ENCODE data around the gene TRERF1.

TRERF1 gene

GRCh38 chr6:42363926-42364849 lies 87.5 kb downstream of the TRERF1 start:
- no peak for DNase-seq

GRCh38 chr6:42361036-42361435 lies 90.7 kb downstream of the TRERF1 start:
- DNase-seq: no peak

GRCh38 chr6:42359021-42359420 lies 92.7 kb downstream of the TRERF1 start:
- DNase-seq: no peak

GRCh38 chr6:42355416-42355815 lies 96.3 kb downstream of the TRERF1 start:
- DNase-seq: no peak

- no peak for DNase-seq
Measured at GRCh38 chr6:42354702-42355101, 97.0 kb downstream of the TRERF1 start.

DNA sequence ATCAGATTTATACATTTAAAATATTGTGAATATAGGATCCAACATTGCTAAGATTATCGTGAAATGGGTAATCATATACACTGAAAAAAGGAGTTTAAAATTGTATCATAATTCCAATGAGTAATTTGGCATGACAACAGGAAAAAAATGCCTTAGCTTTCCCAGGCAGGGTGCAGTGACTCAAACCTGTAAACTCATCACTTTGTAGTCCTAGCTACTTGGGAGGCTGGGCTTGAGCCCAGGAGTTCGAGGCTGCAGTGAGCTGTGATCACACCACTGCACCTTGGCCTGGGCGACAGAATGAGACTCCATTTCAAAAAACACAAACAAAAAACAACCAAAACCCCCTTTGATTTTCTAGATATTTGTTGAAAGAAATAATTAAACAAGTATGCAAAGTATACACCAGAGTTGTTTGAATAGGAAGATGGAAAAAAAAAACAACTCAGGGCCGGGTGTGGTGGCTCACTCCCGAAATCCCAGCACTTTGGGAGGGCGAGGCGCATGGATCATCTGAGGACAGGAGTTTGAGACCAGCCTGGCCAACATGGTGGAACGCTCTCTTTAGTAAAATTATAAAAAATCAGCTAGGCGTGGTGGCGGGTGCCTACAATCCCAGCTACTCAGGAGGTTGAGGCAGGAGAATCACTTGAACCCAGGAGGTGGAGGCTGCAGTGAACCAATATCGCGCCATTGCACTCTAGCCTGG lies 98.7 kb downstream of the TRERF1 start:
- no peak for DNase-seq

DNA sequence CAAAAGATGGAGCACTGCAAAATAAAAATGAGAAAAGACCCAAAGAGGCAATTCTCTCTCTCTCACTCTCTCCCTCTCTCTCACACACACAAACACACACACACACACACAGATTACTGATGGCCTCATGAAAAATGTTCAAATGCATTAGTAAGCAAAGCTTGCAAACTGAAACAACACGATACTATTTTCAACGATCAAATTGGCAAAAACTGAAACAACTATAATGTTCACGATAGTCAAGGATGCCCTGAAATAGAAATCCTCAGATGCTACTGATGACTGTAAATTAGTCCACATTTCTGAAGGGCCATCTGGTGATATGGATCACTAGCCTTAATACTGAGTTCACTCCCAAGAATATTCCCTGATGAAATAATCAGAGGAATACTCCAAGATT lies 100.8 kb downstream of the TRERF1 start:
- DNase-seq: no peak

DNA sequence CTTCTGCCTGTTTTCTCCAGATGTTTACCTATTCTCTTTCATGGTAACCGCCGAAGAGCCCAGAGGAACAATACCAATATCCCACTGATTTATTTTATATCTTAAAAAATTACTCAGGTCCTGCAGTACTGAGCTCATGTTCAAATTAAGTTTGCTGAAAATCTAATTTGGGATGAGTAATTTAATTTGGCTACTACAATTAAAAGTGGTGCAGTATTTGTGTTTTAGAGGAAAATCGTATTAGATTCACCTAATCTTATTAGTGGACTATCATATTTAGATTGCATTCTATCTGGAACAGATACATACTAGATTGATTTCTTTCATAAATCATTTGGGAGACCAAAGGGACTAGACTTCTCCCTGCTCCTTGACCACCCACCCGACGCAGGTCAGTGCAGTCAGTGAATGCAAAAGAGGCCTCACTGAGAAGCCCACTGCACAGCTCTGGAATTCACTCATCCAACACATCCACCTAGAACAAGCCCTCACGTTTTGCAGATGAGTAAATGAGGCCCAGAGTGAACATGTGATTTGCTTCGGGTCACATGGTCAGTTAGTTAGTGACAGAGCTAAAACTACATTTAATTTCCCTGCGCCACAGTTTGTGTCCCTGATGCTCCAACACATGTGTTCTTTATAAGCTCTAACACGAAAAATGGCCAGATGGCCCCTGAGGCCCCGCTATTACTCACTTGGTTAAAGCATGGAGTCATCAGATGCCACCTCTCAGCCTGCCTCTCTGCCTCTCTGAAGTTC lies 101.8 kb downstream of the TRERF1 start:
- no peak for DNase-seq

GRCh38 chr6:42347456-42347855 lies 104.3 kb downstream of the TRERF1 start:
- DNase-seq: peak; percentile 50

GRCh38 chr6:42345696-42346416 lies 105.9 kb downstream of the TRERF1 start:
- peak; percentile 74 for DNase-seq

- no peak for DNase-seq
Measured at GRCh38 chr6:42344756-42345155, 107.0 kb downstream of the TRERF1 start.

GRCh38 chr6:42341771-42342553 lies 109.8 kb downstream of the TRERF1 start:
- no peak for DNase-seq

DNA sequence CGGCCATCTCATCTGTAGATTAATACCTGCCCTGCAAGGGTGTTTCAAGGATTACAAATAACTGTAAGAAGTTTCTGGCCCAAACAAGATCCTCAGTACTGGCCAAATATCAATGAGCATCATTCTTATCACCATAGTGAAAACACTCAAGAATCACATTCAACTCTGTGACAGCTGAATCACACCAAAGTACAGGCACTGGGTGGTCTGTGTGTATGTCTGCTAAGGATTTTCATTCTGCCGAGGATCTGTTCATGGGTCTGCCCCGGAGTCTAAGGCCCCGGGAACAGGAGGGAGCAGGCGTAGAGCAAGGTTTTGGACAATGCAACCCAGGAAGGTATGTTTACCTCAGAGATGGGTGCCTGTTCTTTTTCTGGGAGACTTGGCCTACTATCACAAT lies 110.5 kb downstream of the TRERF1 start:
- no peak for DNase-seq

DNA sequence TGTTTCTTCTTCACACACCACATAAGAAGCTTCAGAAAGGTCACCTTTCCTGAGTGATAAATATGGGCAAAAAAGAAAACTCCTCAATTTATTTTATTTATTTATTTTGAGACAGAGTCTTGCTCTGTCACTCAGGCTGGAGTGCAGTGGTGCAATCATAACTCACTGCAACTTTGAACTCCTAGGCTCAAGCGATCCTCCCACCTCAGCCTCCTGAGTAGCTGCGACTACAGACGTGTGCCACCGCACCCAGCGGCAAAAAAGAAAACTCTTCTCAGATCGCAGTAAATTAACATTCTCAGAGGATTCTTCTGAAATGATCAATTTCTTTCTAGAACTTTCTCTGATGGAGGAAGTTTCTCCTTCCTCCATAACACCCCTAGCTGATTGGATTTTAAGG lies 111.2 kb downstream of the TRERF1 start:
- peak; percentile 56 for DNase-seq

GRCh38 chr6:42339991-42340401 lies 111.7 kb downstream of the TRERF1 start:
- DNase-seq: peak; percentile 93

DNA sequence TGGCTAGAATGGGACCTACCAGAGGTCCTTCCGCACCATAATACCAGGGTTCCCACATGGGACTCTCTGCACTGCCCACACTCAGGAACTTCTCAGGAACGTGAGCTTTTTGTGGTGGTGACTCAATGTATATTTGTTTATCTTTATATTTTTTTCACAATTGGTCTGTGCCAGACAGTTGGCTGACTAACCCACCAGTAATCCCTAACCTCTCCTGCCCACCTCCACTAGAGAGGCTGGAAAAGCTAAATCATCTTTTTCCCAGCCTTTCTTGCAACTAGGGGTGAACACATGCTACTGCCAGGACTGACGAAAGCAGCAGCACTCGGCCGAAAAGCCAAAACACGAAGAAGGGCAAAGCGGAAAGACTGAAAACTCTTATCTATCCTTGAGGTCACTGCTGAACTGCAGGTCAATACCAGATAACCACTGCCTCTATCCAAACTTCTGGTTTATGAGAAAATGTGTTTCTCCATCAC lies 112.9 kb downstream of the TRERF1 start:
- peak; percentile 65 for DNase-seq

DNA sequence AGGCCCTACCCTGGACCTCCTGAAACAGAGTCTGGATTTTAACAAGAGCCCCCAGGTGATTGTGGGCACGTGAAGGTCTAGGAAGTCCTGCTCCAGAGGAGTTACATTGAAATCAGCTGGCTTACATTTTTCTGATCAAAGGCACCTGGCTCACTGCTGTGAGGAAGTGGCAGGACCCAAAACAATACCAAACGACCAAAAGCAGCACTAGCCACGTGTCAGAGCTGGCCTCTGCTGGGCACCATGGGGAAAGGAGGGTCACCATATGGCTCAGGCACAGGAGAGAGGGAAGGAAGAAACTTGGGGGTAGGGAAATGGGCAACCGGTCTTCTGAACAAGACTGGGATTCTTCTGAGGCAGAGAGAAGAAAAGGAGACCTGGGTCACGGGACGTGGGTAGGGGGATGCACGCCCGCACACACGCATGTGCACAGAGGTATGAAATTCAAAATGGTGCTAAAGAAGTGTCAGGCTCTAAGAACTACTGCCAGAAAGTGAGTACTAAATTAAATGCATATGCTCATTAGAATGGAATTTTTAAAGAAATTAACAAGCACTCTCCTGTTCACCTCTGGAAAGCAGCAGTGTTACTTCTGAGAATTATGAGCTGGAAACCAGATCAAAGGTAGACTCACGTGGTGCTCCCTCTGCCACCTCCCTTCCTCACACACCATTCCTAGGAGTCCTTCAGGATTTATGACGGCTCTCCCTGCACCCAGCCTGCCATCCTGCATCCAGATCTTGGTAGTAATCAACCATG lies 113.6 kb downstream of the TRERF1 start:
- no peak for DNase-seq

DNA sequence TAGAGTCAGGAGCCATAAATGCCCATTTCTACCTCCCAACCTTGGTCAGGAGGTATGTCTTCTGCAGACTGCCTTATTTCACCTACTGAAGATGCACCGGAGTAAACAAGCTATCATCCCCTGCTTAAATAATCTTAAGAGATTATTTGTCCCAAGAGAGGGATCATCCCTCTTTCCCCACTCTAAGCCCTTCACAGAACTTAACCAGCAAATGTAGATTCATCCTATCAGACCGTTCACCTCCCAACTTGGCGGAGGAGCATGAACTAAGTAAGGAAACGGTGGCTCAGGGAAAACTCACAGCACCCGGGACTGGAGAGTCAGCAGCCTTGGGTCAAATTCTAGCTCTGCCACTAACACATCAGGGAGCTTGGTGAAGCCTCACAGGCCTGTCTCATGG lies 115.3 kb downstream of the TRERF1 start:
- no peak for DNase-seq

DNA sequence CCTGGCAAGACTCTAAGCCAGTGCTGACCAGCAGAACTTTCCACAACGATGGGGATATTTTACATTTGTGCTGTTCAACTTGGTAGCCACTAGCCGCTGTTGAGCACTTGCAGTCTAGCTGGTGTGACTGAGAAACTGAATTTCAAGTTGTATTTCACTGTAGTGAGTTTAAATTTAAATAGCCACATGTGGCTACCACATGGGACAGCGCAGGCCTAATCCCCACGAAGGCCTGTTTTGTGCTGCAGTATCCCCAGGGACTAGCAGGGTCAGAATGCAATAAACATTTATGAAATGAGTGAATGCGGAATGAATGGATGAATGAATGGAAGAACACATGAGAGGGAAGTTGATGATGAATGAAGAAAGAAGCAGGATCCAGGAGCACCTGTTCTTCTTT lies 115.8 kb downstream of the TRERF1 start:
- DNase-seq: no peak

- no peak for DNase-seq
Measured at GRCh38 chr6:42334870-42335269, 116.9 kb downstream of the TRERF1 start.

DNA sequence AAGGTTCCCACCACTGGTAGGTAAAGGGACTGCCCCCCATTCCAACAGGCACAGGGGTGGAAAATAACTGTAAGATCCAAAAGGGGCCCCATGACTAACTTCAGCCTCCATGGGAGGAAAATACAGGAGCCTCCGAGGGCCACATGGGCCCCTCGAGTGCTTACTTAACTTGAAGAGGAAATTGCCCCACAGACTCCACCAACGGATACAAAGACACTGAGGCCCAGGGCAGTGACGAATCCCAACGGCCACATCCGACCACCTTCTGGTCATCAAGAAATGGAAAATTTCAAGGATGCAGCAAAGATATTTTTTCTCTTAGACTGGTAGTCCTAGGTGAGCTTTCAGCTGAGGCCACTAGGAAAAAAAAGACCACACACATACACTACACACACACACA lies 118.1 kb downstream of the TRERF1 start:
- no peak for DNase-seq
